HUES48 (cell line): Measurements from ENCODE around the gene RNF148.
"Not testable (repeated sequence)": the region's sequence is repeated elsewhere in the genome, so short reads cannot be mapped to it uniquely, and the experiment has no call there.

Source experiments
- H3K27ac ChIP-seq: one replicate; pipeline ENCODE4 v1.7.0; 2013; ENCODE audit warnings: low read depth, low read length, inconsistent platforms
- H3K27me3 ChIP-seq: 2 replicates; pipeline ENCODE4 v1.6.1; 2013; ENCODE audit warnings: mild to moderate bottlenecking, low read length; ENCODE audit not compliant: control insufficient read depth, insufficient read depth
- H3K36me3 ChIP-seq: 2 replicates; pipeline ENCODE4 v1.6.1; 2013; ENCODE audit warnings: low read length; ENCODE audit not compliant: control insufficient read depth, insufficient read depth
- H3K4me1 ChIP-seq: 2 replicates; pipeline ENCODE4 v1.6.1; 2013; ENCODE audit warnings: mild to moderate bottlenecking, low read length; ENCODE audit not compliant: control insufficient read depth, insufficient read depth
- H3K4me3 ChIP-seq: 2 replicates; pipeline ENCODE4 v1.5.1; 2013; ENCODE audit warnings: mild to moderate bottlenecking, low read depth, low read length
- H3K9ac ChIP-seq: 2 replicates; pipeline ENCODE4 v1.6.1; 2013; ENCODE audit warnings: mild to moderate bottlenecking, low read depth, low read length, moderate library complexity
- H3K9me3 ChIP-seq: 2 replicates; pipeline ENCODE4 v1.6.1; 2013; ENCODE audit warnings: low read length; ENCODE audit not compliant: control insufficient read depth, insufficient read depth

Gene RNF148

DNA sequence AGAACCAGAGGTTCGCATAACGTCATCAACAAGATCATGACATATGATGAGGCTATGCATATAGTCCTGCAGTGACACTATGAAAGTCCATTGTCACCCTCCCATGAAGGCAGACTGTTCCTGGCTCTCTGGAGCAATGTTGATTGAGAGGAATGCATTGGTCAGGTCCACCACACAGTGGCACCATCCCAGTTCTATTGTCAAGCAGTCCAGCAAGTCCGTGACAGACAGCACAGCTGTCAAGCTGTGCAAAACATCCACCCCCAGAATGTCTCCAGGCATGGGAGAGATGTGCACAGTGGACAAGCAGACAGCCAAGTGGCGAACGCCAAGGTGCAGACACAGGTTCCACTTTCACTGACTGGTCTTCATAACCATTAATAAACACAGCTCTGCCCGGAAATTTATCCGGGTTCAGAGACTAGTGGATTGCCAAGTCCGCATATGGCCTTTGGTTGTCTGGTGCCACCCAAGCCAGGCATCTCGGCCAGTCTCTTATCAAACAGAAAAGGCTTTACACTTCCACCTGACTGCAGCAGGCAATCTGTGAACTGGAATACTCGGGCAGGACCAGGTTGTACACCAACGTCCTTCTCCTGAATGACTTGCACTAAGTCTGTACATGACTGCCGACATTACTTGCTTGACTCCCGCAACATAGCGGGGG, 11.0 kb downstream of the RNF148 start:
- Histone ChIP-seq H3K9me3 (peaks cover 13% of the 10 kb centered on the region), H3K9ac (no peak overlapping the region), H3K36me3 (no peaks in the 10 kb centered on the region), H3K27ac (no peak overlapping the region), H3K4me3 (no peak overlapping the region), H3K27me3 (no peaks in the 10 kb centered on the region), H3K4me1 (peaks cover 21% of the 10 kb centered on the region)

DNA sequence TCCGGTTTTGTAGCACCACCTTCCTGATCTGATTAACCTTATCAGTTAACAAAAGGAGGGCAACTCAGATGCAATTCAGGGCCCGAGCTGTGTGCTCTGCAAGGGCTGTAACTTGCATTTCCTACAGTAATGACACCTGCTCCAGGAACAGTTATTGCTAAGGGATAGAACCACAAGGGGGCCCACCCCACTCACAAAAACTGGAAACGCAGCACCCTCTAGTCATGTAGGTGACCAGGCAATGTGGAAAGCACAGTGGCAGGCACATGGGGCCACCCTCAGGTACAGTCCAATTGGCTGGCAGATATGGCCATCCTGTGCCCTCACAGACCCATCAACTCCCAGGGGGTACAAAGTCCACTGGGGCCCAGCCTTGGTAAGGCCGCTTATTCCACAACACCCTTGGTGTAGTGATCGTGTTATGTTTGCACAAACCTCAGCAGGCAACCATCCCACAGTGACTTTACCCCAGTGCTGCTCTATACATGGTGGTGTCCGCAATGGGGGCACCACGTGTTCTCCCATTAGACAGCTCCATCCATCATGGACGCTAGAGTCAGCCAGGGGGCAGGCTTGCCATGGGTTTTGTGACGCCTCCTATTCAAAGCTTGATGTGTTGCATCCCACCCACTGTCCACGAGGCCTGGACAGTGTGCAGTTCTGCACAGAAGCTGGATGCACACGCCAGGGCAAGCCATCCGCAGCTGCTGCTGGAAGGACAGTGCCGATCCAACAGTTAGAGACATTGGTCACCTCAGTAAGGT, 13.2 kb downstream of the RNF148 start:
- Histone ChIP-seq H3K4me3 (no peak overlapping the region), H3K36me3 (no peaks in the 10 kb centered on the region), H3K27ac (no peak overlapping the region), H3K9ac (no peak overlapping the region), H3K4me1 (peaks cover 25% of the 10 kb centered on the region), H3K9me3 (peaks cover 13% of the 10 kb centered on the region), H3K27me3 (no peaks in the 10 kb centered on the region)

DNA sequence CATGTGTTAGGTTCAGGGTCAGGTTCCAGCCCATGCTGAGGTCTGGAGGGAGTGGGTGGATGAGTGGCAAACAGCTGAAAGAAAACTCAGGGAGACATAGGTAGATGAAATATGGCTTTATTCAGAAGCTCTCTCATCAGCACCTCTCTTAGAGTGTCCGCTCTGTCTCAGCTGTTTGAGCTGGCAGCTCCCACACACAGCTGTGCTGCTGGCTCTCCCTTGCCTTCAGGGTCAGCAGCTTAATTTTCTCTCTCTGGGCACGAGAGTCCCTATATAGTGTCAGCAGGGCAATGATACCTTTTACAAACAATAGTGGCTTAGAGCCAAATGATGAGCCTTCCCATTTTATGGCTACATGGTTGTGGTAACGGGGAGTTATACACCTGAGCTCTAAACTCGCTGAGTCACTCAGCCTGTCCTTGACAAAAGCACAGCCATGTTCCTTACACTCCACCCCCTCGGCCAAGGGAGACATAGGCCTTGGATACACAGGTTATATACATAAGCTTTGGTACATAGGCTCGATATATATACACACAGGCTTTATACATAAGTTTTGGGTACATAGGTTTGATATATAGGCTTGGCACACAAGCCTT, 14.2 kb downstream of the RNF148 start:
- peaks cover 13% of the 10 kb centered on the region for H3K9me3 ChIP-seq
- peaks cover 25% of the 10 kb centered on the region for H3K4me1 ChIP-seq
- H3K9ac ChIP-seq = no peak overlapping the region
- H3K36me3 ChIP-seq = no peaks in the 10 kb centered on the region
- H3K27ac ChIP-seq = no peak overlapping the region
- no peak overlapping the region for H3K4me3 ChIP-seq
- no peaks in the 10 kb centered on the region for H3K27me3 ChIP-seq

DNA sequence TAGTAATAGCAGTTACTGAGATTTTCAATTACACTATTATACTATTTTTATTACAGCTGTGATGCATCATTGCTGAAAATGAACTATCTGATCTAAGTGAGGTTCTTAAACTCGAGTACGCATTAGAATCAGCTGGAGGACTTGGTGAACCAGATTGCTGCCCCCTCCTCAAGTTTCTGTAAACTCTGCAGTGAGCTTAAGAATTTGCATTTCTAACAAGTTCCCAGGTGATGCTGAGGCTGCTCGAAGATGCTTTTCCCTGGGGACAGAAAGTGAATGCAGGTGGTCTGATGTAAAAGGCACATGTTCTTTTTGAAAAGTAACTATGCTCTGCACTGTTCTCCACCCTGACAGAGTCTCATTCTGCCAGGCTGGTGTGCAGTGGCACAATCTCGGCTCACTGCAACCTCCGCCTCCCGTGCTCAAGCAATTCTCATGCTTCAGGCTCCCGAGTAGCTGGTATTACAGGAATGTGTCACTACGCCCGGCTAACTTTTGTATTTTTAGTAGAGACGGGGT, 16.3 kb downstream of the RNF148 start:
- Histone ChIP-seq H3K9me3 (no peaks in the 10 kb centered on the region), H3K9ac (no peak overlapping the region), H3K27ac (no peak overlapping the region), H3K36me3 (no peaks in the 10 kb centered on the region), H3K27me3 (no peaks in the 10 kb centered on the region), H3K4me1 (peaks cover 25% of the 10 kb centered on the region), H3K4me3 (no peak overlapping the region)

DNA sequence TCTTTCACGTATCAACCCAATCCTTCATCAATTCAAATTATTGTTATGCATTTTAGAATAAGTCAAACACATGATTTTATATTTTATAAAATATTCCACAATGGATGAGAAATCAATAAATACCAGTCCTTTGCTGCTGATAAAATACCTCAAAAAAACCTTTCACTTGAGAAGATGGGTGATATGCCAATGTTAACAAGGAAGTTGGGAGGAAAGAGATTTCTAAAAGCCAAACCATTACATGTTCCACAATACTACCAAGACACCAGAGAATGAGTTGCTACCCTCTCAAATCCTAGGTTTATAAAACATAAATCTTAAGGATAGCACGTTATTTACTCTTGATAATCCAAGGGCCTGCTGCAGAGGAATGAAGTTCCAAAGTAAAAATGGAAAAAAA, 18.2 kb downstream of the RNF148 start:
- no peaks in the 10 kb centered on the region for H3K9me3 ChIP-seq
- no peak overlapping the region for H3K4me3 ChIP-seq
- peaks cover 33% of the 10 kb centered on the region for H3K4me1 ChIP-seq

DNA sequence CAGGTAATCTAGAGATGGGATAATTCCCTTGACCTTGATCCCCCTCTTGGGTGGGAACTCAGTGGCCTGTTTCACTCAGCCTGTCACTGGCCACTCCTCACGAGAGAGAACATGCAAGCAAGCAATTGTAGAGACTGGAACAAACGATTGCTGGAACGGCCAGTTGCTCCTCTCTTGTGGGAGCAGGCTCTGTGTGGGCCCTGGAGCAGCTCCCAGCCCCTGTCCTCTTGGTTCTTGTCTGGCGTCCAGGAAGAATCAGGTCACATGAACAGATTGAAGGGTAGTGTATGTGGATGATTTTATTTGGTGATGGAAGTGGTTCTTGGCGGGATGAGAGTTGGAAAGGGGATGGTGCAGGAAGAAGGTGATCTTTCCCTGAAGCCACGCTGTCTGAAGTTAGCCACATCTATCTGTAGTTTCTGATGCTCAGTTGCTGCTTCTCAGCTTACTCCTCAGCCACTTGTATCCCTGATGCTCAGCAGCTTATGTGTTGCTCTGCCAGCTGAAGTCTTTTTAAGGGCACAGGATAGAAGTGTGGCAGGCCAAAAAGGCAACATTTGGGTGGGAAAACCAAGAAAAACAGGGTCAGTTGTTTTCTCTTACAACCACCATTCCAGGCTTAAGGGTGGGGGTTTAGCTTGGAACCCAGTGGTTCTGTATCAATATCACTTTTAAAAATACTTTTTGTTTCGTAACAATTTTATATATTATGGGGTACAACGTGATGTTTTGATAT, 19.7 kb downstream of the RNF148 start:
- H3K9me3 ChIP-seq = no peaks in the 10 kb centered on the region
- no peak overlapping the region for H3K27ac ChIP-seq
- peaks cover 42% of the 10 kb centered on the region for H3K4me1 ChIP-seq
- H3K4me3 ChIP-seq = no peak overlapping the region
- no peak overlapping the region for H3K9ac ChIP-seq
- no peaks in the 10 kb centered on the region for H3K27me3 ChIP-seq
- H3K36me3 ChIP-seq = no peaks in the 10 kb centered on the region

More for the DNA sequence above, 18.2 kb downstream of the RNF148 start:
- Histone ChIP-seq H3K27ac (no peak overlapping the region), H3K36me3 (no peaks in the 10 kb centered on the region), H3K9ac (no peak overlapping the region), H3K27me3 (no peaks in the 10 kb centered on the region)

DNA sequence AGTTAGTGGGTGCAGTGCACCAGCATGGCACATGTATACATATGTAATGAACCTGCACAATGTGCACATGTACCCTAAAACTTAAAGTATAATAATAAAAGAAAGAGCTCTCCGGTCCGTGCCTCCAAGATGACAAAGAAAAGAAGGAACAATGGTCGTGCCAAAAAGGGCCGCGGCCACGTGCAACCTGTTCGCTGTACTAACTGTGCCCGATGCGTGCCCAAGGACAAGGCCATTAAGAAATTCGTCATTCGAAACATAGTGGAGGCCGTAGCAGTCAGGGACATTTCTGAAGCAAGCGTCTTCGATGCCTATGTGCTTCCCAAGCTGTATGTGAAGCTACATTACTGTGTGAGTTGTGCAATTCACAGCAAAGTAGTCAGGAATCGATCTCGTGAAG, 21.5 kb downstream of the RNF148 start:
- H3K9ac ChIP-seq, H3K4me3 ChIP-seq, H3K9me3 ChIP-seq, H3K36me3 ChIP-seq, H3K27me3 ChIP-seq, H3K27ac ChIP-seq: not testable (repeated sequence)
- peaks cover 46% of the 10 kb centered on the region for H3K4me1 ChIP-seq

DNA sequence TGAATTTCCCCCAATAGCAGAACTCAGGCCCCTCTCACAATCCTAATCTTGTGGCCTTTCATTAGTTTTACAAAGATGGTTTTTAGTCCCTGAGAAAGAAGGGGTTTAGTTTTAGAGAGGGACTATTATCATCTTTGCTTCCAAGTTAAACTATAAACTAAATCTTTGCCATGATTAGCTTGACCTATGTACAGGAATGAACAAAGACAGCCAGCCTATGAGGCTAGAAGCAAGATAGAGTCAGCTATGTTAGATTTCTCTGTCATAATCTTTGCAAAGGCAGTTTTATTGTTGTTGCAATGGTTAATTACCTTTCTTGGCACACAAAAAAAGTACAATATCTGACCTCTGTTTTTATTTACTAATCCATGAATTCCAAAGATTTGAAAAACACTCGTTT, 22.9 kb downstream of the RNF148 start:
- Histone ChIP-seq H3K9ac (peak overlapping the region; percentile 39), H3K9me3 (no peaks in the 10 kb centered on the region), H3K4me3 (no peak overlapping the region), H3K27ac (peak overlapping the region; percentile 84), H3K4me1 (peaks cover 34% of the 10 kb centered on the region), H3K36me3 (no peaks in the 10 kb centered on the region), H3K27me3 (no peaks in the 10 kb centered on the region)

DNA sequence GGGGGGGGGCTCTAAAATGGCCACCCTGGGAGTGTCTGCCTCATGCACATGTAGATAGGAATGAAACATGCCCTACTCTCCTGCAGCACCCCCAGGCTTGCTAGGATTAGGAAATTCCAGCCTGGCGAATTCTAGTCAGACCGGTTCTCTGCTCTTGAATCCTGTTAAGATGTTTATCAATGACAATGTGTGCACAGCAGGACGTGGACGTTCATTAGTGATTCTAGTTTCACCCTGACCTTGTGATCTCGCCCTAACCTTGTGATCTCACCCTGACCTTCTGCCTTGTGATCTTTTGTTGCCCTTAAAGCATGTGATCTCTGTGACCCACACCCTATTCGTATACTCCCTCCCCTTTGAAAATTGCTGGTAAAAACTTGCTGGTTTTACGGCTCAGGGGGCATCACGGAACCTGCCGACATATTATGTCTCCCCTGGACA, 23.4 kb downstream of the RNF148 start:
- H3K36me3 ChIP-seq, H3K27me3 ChIP-seq, H3K4me3 ChIP-seq, H3K9me3 ChIP-seq: not testable (repeated sequence)
- peak overlapping the region; percentile 39; the same call in 1 of the 2 replicates for H3K9ac ChIP-seq
- peak overlapping the region; percentile 84 for H3K27ac ChIP-seq
- H3K4me1 ChIP-seq = peaks cover 34% of the 10 kb centered on the region

DNA sequence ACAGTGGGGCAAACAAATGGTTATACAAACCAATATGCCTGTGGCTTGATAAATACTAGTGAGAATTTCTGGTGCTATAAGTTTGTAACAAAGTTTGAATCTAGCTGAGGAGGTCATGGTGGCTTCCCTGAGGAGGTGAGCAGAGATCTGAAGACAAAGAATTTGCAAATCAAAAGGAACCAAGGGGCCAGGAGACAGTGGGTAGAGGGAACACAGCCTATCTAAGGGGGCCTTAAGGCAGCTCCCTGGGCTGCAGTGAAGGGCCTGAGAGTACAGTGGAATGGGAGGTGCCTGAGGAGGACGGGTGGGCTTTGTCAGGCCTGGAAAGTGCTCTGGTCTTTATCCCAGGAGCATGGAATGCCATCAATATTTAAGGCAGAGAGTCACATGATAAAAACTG, 25.6 kb downstream of the RNF148 start:
- no peaks in the 10 kb centered on the region for H3K36me3 ChIP-seq
- no peaks in the 10 kb centered on the region for H3K27me3 ChIP-seq
- peaks cover 34% of the 10 kb centered on the region for H3K4me1 ChIP-seq
- H3K27ac ChIP-seq = no peak overlapping the region
- H3K9me3 ChIP-seq = no peaks in the 10 kb centered on the region; the same call in 1 of the 2 replicates
- no peak overlapping the region for H3K4me3 ChIP-seq
- H3K9ac ChIP-seq = no peak overlapping the region
